HepG2 (cell line): Measurements from ENCODE around the gene NUDCD2. TPM values are rescaled to one million over a fixed set of nuclear protein-coding genes. Genes with fewer than 3 reads are reported as not detected.

Experiments
- ERF ChIP-seq: IDR thresholded peaks from 2 replicates; pipeline ENCODE4 v1.6.1; 2018; ENCODE audit warnings: missing biosample characterization, missing genetic modification reagents
- FUBP1 ChIP-seq: sonication (generic); formaldehyde crosslinking; IDR thresholded peaks from 2 replicates; pipeline ENCODE4 v1.5.1; 2020; ENCODE audit warnings: missing genetic modification reagents, mild to moderate bottlenecking, borderline replicate concordance
- GATAD1 ChIP-seq: IDR thresholded peaks from 2 replicates; pipeline ENCODE4 v1.6.1; 2016; ENCODE audit warnings: missing genetic modification reagents, missing compliant biosample characterization
- GZF1 ChIP-seq: sonication (generic); formaldehyde crosslinking; IDR thresholded peaks from 2 replicates; pipeline ENCODE4 v1.5.1; 2020; ENCODE audit warnings: mild to moderate bottlenecking, missing genetic modification reagents
- HNF4G ChIP-seq, 2 experiments: sonication (generic) in 1 of 2; formaldehyde crosslinking in 1 of 2; IDR thresholded peaks; 2 replicates each; pipeline versions ENCODE4 v1.4.0 to v1.6.1; 2011 to 2020; ENCODE audit warnings: borderline replicate concordance in 2 of 2, low read depth in 2 of 2, mild to moderate bottlenecking in 2 of 2, low read length in 1 of 2, missing genetic modification reagents in 1 of 2, moderate library complexity in 1 of 2
- MBNL3 ChIP-seq: fragments of 250-450 bp; sonication (Bioruptor Pico); conservative IDR thresholded peaks from 2 replicates; pipeline ENCODE4 v1.8.0; 2022; ENCODE audit warnings: mild to moderate bottlenecking, inconsistent platforms
- MED8 ChIP-seq: sonication (generic); formaldehyde crosslinking; IDR thresholded peaks from 2 replicates; pipeline ENCODE4 v1.8.1; 2023; ENCODE audit warnings: mild to moderate bottlenecking, missing genetic modification reagents; ENCODE audit not compliant: insufficient replicate concordance
- NFAT5 ChIP-seq: sonication (generic); formaldehyde crosslinking; IDR thresholded peaks from 2 replicates; pipeline ENCODE4 v1.4.0; 2020; ENCODE audit warnings: missing genetic modification reagents
- NFE2 ChIP-seq: sonication (generic); formaldehyde crosslinking; IDR thresholded peaks from 2 replicates; pipeline ENCODE4 v1.4.0; 2020; ENCODE audit warnings: missing genetic modification reagents
- PHF20 ChIP-seq: sonication (generic); formaldehyde crosslinking; IDR thresholded peaks from 2 replicates; pipeline ENCODE4 v1.5.0; 2020; ENCODE audit warnings: mild to moderate bottlenecking, missing genetic modification reagents
- RCOR2 ChIP-seq: IDR thresholded peaks from 2 replicates; pipeline ENCODE4 v1.6.1; 2016; ENCODE audit warnings: missing biosample characterization, missing genetic modification reagents
- SRF ChIP-seq: IDR thresholded peaks from 2 replicates; pipeline ENCODE4 v1.6.1; 2011; ENCODE audit warnings: mild to moderate bottlenecking, low read depth, low read length, moderate library complexity
- STAT6 ChIP-seq: sonication (generic); formaldehyde crosslinking; IDR thresholded peaks from 2 replicates; pipeline ENCODE4 v1.4.0; 2020; ENCODE audit warnings: missing genetic modification reagents, mild to moderate bottlenecking, borderline replicate concordance
- TBP ChIP-seq: sonication (generic); formaldehyde crosslinking; IDR thresholded peaks from 2 replicates; pipeline ENCODE4 v1.5.0; 2020; ENCODE audit warnings: missing genetic modification reagents
- TGIF2 ChIP-seq: IDR thresholded peaks from 2 replicates; pipeline ENCODE4 v1.6.1; 2016; ENCODE audit warnings: control low read depth, missing compliant biosample characterization
- ZMYM3 ChIP-seq: sonication (generic); formaldehyde crosslinking; IDR thresholded peaks from 2 replicates; pipeline ENCODE4 v1.5.1; 2020; ENCODE audit warnings: mild to moderate bottlenecking, missing genetic modification reagents
- ZNF567 ChIP-seq: sonication (generic); formaldehyde crosslinking; IDR thresholded peaks from 2 replicates; pipeline ENCODE4 v1.8.1; 2023; ENCODE audit warnings: mild to moderate bottlenecking, missing genetic modification reagents, borderline replicate concordance
- ZNF766 ChIP-seq: sonication (generic); formaldehyde crosslinking; IDR thresholded peaks from 2 replicates; pipeline ENCODE4 v1.5.0; 2020; ENCODE audit warnings: missing genetic modification reagents, borderline replicate concordance
- ZNF784 ChIP-seq: sonication (generic); formaldehyde crosslinking; IDR thresholded peaks from 2 replicates; pipeline ENCODE4 v1.5.1; 2020; ENCODE audit warnings: missing genetic modification reagents, mild to moderate bottlenecking, borderline replicate concordance
- polyA plus RNA-seq, 8 experiments: library from polyadenylated mRNA; depleted of rRNA in 3 of 8; stranded (reverse) in 7 of 8; unstranded in 1 of 8; fragments of >200 nt; fragmentation: Illumina TruSeq in 4 of 8; extraction: Trizol in 4 of 8; gene quantifications; 2 replicates each; pipeline versions ENCODE4 v1.2.1 to v1.2.3, GENCODE V29; 2011 to 2016; ENCODE audit warnings: low read depth in 4 of 8, missing spikeins in 1 of 8, mixed read lengths in 1 of 8; ENCODE audit not compliant: insufficient read depth in 1 of 8
- total RNA-seq, 5 experiments: library from RNA; depleted of rRNA; stranded (reverse); fragments of >200 nt; fragmentation: Illumina TruSeq; extraction: Trizol; gene quantifications; 2 replicates each; pipeline ENCODE4 v1.2.3, GENCODE V29; 2016; ENCODE audit warnings: low read depth in 1 of 5

NUDCD2 gene
- total and polyA plus RNA-seq, 2 of the 13 experiments (the other 11 are each of a cell fraction or from before 2014, with no cell fraction given), result 14.8 to 39.2 TPM

GRCh38 chr5:163505368-163506094 lies 45.6 kb upstream of the NUDCD2 start, which contains the start of gene MAT2B (continued):
- TF ChIP-seq RCOR2 (no peak), ZMYM3 (CRISPR knock-in tag) (no peak), SRF (no peak), ERF (CRISPR knock-in tag) (peak; percentile 81), ZNF766 (CRISPR knock-in tag) (no peak), MBNL3 (CRISPR knock-in tag) (no peak), HNF4G (IDR thresholded peaks at IDR 0.05; ENCODE audit: borderline replicate concordance, low read depth, low read length) (peak; percentile 20; the same call in 1 of the 2 replicates), HNF4G (CRISPR knock-in tag; IDR thresholded peaks at IDR 0.05; ENCODE audit: borderline replicate concordance, low read depth) (no peak), PHF20 (CRISPR knock-in tag) (peak; percentile 73), NFAT5 (no peak), GZF1 (CRISPR knock-in tag) (peak; percentile 28; the same call in 1 of the 2 replicates), ZNF784 (no peak), GATAD1 (CRISPR knock-in tag) (peak; percentile 78), MED8 (CRISPR knock-in tag) (no peak), FUBP1 (no peak), TBP (CRISPR knock-in tag) (no peak), ZNF567 (CRISPR knock-in tag) (0 out of 2 replicates have a peak, but pooled peaks have one; percentile 57), TGIF2 (no peak), STAT6 (CRISPR knock-in tag) (peak; percentile 73; the same call in 1 of the 2 replicates), NFE2 (no peak)
